Activated T-cell treated with anti-CD3 and anti-CD28 coated beads for 48 hours (primary cell): ENCODE data around the gene GPR35.
A peak's percentile ranks its signal among the peaks of the same experiment; 100 is the strongest.
"Not testable (repeated sequence)": the region's sequence is repeated elsewhere in the genome, so short reads cannot be mapped to it uniquely, and the experiment has no call there.

ENCODE experiments used
- DNase-seq: peaks from one replicate; pipeline ENCODE4 v3.0.0-alpha.2; 2020; ENCODE audit warnings: low read depth

The GPR35 gene

GRCh38 chr2:240639566-240639965, 14.3 kb downstream of the GPR35 start:
- DNase-seq, result no peak

DNA sequence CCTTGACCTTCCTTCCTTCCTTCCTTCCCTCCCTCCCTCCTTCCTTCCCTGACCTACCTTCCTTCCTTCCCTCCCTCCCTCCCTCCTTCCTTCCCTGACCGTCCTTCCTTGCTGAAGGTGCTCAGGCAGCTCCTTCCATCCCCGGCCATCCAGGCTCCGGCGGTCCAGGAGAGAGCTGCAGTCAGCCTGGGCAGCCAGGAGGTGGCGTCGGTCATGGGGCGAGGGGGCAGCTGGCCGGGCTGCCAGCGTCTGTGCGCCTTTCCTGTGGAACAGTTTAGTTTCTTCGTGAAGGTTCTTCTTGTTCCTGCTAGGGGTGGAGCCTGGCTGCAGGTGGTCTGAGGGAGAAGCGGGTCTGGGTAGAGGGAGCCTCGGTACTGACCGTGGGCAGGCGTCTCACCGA, 15.7 kb downstream of the GPR35 start:
- DNase-seq, result peak; percentile 23

DNA sequence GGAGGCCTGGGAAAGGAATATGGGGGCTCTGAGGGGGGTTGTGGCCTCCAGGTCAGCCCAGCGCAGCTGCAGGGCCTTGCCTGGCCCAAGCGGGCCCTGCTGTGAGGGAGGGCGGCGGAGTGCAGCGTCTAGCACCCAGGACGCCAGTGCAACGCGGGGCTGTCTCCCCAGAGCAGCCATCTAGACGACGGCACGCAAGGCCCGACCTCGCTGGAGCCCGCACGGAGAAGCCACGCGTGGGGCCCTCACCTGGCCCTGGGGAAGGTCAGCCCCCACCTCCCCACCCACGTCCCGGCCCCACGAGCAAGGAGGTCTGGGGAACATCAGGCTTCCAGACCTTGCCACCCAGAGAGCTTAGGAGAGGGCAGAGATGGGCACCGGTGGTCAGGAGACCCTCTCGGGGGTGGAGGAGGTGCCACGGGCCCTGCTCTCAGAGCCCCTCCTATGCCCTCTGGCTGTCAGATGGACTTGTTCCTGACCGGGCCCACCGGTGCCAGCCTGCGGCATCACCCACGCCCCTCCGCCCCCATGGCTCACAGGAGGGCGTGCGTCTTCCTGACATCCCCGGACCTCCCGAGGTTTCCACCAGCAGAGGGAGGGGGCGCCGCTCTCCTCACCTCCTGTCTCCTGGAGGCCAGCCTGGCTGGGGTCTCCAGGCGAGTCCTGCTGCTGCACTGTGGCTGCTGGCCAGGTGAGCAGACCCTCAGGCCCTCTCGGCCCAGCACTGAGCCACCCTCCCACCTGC, 17.0 kb downstream of the GPR35 start:
- no peak for DNase-seq

- no peak for DNase-seq
These were observed 17.5 kb downstream of the GPR35 start for GRCh38 chr2:240642806-240643092.

DNA sequence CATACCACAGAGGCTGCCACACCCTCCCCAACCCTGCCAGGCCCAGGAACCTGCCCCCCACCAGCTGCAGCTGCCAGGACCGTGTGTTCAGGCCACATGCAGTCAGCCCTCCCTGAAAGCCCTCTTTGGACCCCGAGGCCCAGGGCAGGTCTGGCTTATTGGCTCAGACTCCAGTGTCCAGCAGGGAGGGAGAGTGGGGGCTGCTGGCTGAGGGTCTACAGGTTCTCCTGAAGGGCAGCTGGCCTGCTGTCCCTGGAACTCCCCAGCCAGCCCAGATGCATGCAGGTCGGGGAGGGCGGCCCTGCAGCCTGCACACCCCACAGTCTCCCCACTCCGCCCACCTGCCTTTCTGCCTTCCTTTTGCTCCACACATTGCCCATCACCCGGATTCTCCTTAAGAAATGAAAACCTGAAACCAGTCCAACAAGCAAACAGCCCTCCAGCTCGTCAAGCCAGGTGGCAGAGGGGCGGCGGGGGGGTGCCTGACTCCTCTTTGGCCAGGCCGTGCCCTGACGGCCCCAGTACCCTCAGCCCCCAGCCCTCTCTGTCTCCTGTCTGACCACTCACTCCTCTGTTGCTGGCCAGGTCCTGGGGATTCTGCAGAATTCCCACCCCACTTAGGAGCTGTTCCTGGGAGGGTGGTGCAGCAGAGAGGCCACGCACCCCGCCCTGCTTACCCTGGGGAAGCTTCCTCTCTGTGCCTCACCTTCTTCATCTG, 18.0 kb downstream of the GPR35 start:
- no peak for DNase-seq

GRCh38 chr2:240643811-240644150, 18.5 kb downstream of the GPR35 start:
- DNase-seq, result no peak

DNA sequence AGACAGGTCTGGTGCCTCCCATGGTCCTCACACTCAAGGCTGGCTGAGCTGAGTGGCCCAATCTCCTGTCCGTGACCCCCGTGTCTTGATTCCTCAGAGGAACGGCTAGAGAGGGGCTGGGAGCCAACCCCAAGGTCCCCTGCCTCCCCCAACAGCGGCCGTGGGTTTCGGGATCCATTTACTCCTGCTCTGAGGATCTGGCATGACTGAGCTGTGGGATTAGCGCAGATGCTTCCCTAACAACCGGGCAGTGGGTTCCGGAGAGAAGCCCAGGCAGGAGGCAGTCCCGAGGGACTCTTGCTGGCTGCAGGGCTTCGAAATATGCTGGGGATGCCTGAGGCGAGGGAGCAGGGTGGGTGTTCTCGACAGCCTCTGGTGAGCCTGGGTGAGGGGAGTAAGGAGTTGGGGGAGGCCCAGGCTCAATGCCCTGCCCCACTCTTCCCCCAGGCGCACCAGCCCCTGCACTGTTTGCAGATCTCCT, 18.9 kb downstream of the GPR35 start:
- DNase-seq, result no peak

DNA sequence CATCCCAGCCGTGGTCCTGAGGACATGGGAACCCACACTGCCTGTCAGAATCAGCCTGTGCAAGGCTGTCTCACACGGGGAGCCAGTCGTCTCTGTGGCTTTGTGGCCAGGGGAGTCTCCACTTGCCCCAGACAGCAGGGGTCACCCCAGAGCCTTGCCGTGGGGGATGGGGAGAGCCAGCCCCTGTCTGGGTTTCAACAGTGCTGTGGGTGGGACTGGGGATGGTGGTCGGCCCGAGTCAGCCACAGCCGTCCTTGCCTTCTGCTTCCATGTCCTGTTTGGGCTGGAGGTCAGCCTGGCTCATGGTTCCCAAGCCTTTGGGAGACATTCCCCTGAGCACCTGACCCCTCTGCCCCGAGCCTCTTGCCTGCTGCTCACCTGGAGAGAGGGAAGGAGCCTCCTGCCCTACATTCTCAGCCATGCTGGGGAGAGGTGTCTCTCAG, 19.6 kb downstream of the GPR35 start:
- DNase-seq, result no peak

- DNase-seq, result no peak
These were observed 20.1 kb downstream of the GPR35 start for GRCh38 chr2:240645346-240645745.

DNA sequence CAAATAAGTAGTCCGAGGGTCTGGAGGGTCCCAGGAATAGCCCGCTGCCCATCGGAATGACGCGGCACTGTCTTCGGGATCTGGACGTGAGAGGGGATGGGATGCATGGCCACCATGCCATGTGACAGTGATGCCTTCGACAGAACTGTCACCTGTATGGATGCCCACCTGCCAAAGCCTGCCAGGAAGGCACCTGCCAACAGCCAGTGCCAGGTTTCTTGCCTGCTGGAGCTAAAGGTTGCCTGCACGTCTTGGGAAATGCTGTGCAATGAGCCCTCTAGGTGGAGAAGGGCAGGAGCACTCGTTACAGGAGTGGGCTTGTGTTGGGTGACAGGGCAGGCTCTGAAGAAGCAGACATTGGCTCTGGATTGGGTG, 20.5 kb downstream of the GPR35 start:
- no peak for DNase-seq

DNA sequence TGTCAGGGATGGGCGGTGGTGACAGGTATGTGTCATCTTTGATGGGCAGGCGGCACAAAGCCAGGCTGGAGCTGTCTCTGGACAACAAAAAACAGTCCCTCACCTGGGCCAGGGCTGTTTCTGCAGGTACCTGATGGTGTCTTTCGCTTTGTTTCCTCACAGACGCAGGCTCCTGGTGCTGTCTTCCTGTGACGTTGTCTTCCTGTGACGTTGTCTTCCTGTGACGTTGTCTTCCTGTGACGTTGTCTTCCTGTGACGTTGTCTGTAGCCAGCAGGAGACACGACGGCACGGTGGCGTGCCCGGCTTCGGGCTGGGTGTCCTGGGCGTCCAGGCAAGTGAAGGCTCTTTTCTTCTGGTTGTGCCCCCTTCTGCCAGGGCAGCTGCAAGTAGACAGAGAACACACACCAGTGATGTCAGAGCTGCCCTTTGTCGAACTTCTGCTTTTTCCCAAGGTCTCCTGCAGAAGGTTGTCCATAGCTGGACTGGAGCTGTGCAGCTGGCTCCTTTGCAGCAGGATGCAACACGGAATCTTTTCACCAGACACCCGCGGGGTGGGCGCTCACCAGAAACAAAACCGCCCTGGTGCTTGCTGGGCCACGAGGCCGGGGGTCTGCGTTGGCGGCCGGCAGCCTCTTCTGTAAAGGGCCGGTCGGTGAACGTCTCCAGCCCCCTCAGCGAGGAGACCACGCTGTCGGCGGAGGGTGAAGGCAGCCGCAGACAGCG, 21.1 kb downstream of the GPR35 start:
- no peak for DNase-seq

- DNase-seq, result no peak
These were observed 21.7 kb downstream of the GPR35 start for GRCh38 chr2:240646900-240647502.

DNA sequence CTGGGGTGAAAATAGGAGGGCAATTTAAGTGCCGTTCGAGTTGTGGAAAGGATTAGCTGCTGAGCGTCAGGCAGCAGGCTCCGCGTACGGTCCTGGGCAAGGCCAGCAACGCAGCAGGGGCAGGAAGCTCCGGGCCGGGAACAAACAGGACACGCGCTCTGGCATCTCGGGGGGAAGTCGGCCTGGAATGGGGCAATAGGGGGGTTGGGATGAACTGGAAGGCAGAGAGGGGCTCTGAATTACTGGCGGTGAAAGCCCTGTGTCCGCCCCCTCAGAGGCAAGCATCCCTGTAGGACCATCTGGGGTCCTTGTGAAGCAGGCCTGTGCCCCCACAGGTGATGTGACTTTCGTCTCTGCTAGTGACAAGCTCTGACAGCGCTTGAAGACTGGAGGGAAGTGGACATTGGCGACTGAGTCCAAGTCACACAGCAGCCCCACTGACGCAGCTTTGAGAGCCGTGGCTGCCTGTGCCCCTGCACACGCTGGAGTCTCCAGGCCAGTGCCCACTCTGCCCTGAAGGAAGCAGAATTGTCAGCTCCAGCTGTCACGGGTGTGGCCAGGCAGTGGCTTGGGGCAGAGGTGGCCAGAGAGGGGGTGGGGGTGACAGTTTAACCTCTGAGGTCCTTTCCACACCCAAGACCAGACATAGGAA, 22.3 kb downstream of the GPR35 start:
- DNase-seq, result no peak

GRCh38 chr2:240648155-240648649, 22.9 kb downstream of the GPR35 start:
- DNase-seq, result no peak

GRCh38 chr2:240648650-240649275, 23.5 kb downstream of the GPR35 start:
- no peak for DNase-seq

GRCh38 chr2:240649331-240649730, 24.1 kb downstream of the GPR35 start:
- DNase-seq, result no peak

GRCh38 chr2:240650254-240650965, 25.1 kb downstream of the GPR35 start:
- no peak for DNase-seq

DNA sequence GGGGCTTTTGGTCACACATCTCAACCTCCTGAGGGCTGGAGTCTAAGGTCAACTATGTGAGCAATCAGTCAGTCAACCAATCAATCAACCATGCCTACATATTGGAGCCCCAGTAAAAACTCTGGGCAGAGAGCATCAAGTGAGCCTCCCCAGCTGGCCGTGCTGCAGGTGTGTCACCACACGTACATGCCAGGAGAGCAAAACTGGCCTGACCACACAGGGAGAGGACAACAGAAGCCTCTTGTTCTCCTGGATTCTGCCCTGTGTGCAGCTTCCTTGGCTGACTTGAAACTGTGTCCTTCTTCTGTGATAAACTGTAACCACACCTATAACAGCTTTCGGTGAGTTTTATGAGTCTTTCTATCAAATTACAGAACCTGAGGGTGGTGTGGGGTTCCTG, 25.9 kb downstream of the GPR35 start:
- DNase-seq, result no peak

DNA sequence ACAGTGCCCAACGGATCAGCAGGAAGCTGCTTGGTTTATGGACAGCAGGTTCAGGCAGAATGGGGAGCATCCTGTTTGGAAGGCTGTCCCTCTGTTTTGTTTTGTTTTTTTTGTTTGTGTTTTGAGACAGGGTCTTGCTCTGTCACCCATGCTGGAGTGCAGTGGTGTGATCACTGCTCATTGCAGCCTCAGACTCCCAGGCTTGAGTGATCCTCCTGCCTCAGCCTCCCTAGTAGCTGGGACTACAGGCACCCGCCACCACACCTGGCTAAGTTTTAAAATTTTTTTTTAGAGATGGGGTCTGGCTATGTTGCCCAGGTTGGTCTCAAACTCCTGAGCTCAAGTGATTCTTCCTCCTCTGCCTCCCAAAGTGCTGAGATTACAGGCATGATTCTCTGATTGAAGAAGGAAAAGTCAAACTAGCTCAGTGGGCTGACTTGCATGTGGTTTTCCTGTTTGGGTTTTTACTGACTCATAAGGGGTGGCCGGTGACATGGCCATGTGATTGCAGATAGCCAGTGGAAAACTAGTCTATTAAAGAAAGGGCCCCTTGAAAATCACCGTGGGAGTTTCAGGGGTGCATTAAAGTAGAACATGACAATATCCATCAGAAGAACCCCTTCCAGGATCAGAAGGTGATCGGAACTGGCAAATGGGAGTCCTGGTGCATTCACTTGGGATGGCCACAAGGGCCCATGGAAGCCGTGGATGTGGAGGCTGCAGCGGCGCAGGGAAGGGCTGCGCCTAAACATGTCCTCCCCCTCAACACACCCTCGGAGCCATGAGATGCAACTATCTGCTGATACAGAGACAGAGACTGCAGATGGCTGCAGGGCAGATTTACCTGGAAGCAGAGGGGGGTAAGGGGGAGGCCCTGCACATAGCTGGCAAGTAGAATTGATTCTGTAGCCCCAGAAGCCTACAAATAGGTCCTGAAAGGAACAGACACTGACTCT, 30.9 kb downstream of the GPR35 start:
- DNase-seq, result no peak

DNA sequence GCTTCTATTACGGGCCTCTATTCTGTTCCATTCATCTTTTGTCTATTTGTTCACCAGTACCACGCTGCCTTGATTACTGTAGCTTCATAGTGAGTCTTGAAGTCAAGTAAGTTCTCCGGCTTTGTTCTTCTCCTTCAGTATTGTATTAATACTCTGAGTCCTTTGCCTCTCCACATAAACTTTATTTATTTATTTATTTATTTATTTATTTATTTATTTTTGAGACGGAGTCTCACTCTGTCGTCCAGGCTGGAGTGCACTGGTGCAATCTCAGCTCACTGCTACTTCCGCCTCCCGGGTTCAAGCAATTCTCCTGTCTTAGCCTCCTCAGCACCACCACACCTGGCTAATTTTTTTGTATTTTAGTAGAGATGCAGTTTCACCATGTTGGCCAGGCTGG, 34.6 kb downstream of the GPR35 start:
- not testable (repeated sequence) for DNase-seq
